Astrocyte (in vitro differentiated cells and primary cell): ENCODE results near the gene TUBA8. TPM values are rescaled to one million over a fixed set of nuclear protein-coding genes. Genes with fewer than 3 reads are reported as not detected.

Experiments
- DNase-seq: peaks from one replicate; pipeline ENCODE4 v3.0.0-alpha.2; 2010; ENCODE audit warnings: low read depth
- FAIRE-seq: peaks from 2 replicates; lab custom pipeline; 2011; peaks lifted over from hg19 to GRCh38; lab: Jason Lieb, UNC
- H2AFZ ChIP-seq: 2 replicates; pipeline ENCODE4 v1.6.0; 2012; ENCODE audit warnings: low read depth, low read length, inconsistent platforms
- H3K27ac ChIP-seq: 2 replicates; pipeline ENCODE4 v1.5.1; 2011; ENCODE audit warnings: low read depth, low read length, inconsistent platforms
- H3K27me3 ChIP-seq: 2 replicates; pipeline ENCODE4 v1.6.0; 2011; ENCODE audit warnings: low read length, inconsistent platforms; ENCODE audit not compliant: insufficient read depth
- H3K36me3 ChIP-seq: 2 replicates; pipeline ENCODE4 v1.5.1; 2011; ENCODE audit warnings: low read length, inconsistent platforms; ENCODE audit not compliant: insufficient read depth
- H3K4me1 ChIP-seq: 2 replicates; pipeline ENCODE4 v1.5.1; 2011; ENCODE audit warnings: low read length, inconsistent platforms; ENCODE audit not compliant: insufficient read depth
- H3K4me2 ChIP-seq: 2 replicates; pipeline ENCODE4 v1.6.0; 2012; ENCODE audit warnings: low read length, inconsistent platforms
- H3K4me3 ChIP-seq: 2 replicates; pipeline ENCODE4 v1.5.1; 2011; ENCODE audit warnings: low read depth, mild to moderate bottlenecking, low read length, inconsistent platforms; ENCODE audit not compliant: insufficient read depth
- H3K79me2 ChIP-seq: 2 replicates; pipeline ENCODE4 v1.6.0; 2012; ENCODE audit warnings: mild to moderate bottlenecking, low read length, inconsistent platforms; ENCODE audit not compliant: insufficient read depth
- H3K9ac ChIP-seq: 2 replicates; pipeline ENCODE4 v1.6.0; 2012; ENCODE audit warnings: mild to moderate bottlenecking, low read length, inconsistent platforms
- H3K9me3 ChIP-seq: 2 replicates; pipeline ENCODE4 v1.5.1; 2012; ENCODE audit warnings: low read depth, mild to moderate bottlenecking, low read length, inconsistent platforms; ENCODE audit not compliant: insufficient read depth
- H4K20me1 ChIP-seq: 2 replicates; pipeline ENCODE4 v1.6.0; 2012; ENCODE audit warnings: low read length, inconsistent platforms; ENCODE audit not compliant: insufficient read depth
- H3K27ac Mint-ChIP-seq: one replicate; pipeline ENCODE4 v1.8.0; 2021; ENCODE audit warnings: mild to moderate bottlenecking, mixed read lengths; ENCODE audit not compliant: unreplicated experiment
- H3K27me3 Mint-ChIP-seq: one replicate; pipeline ENCODE4 v1.8.0; 2021; ENCODE audit warnings: low read depth, mixed read lengths; ENCODE audit not compliant: unreplicated experiment
- H3K36me3 Mint-ChIP-seq: one replicate; pipeline ENCODE4 v1.8.0; 2021; ENCODE audit warnings: low read depth, mixed read lengths; ENCODE audit not compliant: unreplicated experiment
- H3K4me1 Mint-ChIP-seq: one replicate; pipeline ENCODE4 v1.8.0; 2021; ENCODE audit warnings: low read depth, mixed read lengths; ENCODE audit not compliant: unreplicated experiment
- H3K4me3 Mint-ChIP-seq: one replicate; pipeline ENCODE4 v1.8.0; 2021; ENCODE audit warnings: mild to moderate bottlenecking, moderate library complexity, mixed read lengths; ENCODE audit not compliant: unreplicated experiment
- H3K9me3 Mint-ChIP-seq: one replicate; pipeline ENCODE4 v1.8.0; 2021; ENCODE audit warnings: mild to moderate bottlenecking, mixed read lengths; ENCODE audit not compliant: unreplicated experiment
- EZH2 ChIP-seq: IDR thresholded peaks from 2 replicates; pipeline ENCODE4 v1.6.1; 2012; ENCODE audit warnings: mild to moderate bottlenecking, low read length, inconsistent platforms; ENCODE audit not compliant: insufficient read depth
- total RNA-seq: library from RNA; stranded (reverse); gene quantifications from 2 replicates; pipeline ENCODE4 v1.2.1, GENCODE V29; 2021
- TF ChIP-seq, protein P1 (sequence below): IDR thresholded peaks from 2 replicates; pipeline ENCODE4 v1.5.1; 2011; ENCODE audit warnings: low read depth, mild to moderate bottlenecking, inconsistent platforms, low read length, moderate library complexity; ENCODE audit not compliant: insufficient read depth

Gene TUBA8
- total RNA-seq, 1 donor from 2014 or later, result 0.79 TPM

DNA sequence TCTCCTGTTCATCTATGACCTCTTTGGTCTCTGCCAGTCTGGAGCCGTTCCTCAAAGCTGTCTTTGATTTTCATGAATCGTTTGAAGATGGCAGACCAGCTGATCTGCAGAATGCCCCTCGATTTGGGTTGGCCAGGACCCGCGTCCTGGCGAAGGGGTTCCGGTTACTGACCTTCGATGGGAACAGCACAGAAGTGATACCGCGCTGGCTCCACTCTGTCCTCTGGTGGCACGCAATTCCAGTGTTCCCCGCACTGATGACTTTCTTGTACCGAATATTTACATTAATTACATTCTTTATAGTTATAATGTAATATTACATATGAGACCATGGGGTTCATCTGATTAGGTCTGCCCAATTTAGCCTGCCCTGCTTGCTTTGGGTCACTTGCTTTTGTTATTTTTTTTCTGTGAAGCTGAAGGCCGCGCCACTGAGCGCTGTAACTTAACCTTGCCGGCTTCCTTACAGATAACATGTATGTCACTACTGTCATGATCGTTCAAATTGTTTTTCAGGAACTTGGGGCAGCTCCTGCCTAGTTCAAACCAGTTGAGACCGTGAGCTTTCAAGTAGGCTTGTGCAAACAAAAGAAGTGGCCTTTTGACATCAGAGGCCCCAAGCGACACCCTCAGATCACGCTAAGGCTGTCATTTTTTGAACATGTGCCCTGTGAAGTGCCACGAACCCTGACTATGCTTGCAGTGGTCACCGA is 35.2 kb downstream of the TUBA8 start:
- no peaks in the 10 kb centered on the region for H3K27me3 ChIP-seq
- FAIRE-seq, result no peak
- no peak overlapping the region for H2AFZ ChIP-seq
- no peaks in the 10 kb centered on the region for H4K20me1 ChIP-seq
- H3K4me2 ChIP-seq, result no peak overlapping the region
- Mint-ChIP-seq H3K27me3 (peaks cover 3% of the 10 kb centered on the region), H3K36me3 (no peaks in the 10 kb centered on the region), H3K4me3 (no peak overlapping the region), H3K4me1 (no peaks in the 10 kb centered on the region), H3K9me3 (peaks cover 4% of the 10 kb centered on the region), H3K27ac (peak overlapping the region; percentile 8)
- H3K4me1 ChIP-seq, result no peaks in the 10 kb centered on the region
- no peak for DNase-seq
- H3K36me3 ChIP-seq, result no peaks in the 10 kb centered on the region
- no peaks in the 10 kb centered on the region for H3K9me3 ChIP-seq
- H3K4me3 ChIP-seq, result no peak overlapping the region
- TF ChIP-seq, protein P1, sequence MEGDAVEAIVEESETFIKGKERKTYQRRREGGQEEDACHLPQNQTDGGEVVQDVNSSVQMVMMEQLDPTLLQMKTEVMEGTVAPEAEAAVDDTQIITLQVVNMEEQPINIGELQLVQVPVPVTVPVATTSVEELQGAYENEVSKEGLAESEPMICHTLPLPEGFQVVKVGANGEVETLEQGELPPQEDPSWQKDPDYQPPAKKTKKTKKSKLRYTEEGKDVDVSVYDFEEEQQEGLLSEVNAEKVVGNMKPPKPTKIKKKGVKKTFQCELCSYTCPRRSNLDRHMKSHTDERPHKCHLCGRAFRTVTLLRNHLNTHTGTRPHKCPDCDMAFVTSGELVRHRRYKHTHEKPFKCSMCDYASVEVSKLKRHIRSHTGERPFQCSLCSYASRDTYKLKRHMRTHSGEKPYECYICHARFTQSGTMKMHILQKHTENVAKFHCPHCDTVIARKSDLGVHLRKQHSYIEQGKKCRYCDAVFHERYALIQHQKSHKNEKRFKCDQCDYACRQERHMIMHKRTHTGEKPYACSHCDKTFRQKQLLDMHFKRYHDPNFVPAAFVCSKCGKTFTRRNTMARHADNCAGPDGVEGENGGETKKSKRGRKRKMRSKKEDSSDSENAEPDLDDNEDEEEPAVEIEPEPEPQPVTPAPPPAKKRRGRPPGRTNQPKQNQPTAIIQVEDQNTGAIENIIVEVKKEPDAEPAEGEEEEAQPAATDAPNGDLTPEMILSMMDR, result no peak
- no peak for TF ChIP-seq EZH2
- H3K9ac ChIP-seq, result no peak overlapping the region
- H3K27ac ChIP-seq, result no peak overlapping the region
- H3K79me2 ChIP-seq, result no peaks in the 10 kb centered on the region

DNA sequence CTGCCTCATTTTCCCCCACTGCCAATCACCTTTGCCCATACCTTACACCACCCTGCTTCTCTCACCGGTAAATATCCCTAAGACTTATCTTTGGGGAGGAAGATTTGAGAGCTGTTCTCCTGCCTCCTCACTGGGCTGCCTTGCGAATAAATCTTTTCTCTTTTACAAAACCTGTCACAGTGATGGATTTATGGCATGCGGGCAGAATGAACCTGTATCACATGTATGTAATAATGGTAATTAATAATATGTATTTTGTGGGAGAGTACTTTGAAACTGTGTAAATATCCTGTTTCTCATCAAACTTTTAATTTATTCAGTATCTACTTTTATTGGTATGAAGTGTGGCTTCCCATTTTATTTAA is 35.8 kb downstream of the TUBA8 start:
- H3K9me3 ChIP-seq, result no peaks in the 10 kb centered on the region
- H3K36me3 Mint-ChIP-seq, result peaks cover 2% of the 10 kb centered on the region
- no peak for DNase-seq
- H3K79me2 ChIP-seq, result no peaks in the 10 kb centered on the region
- no peak overlapping the region for H3K4me3 ChIP-seq
- no peak overlapping the region for H3K9ac ChIP-seq
- FAIRE-seq, result no peak
- H4K20me1 ChIP-seq, result no peaks in the 10 kb centered on the region
- H3K4me2 ChIP-seq, result no peak overlapping the region
- H3K9me3 Mint-ChIP-seq, result peaks cover 4% of the 10 kb centered on the region
- no peak for TF ChIP-seq EZH2
- TF ChIP-seq, protein P1, result no peak
- H3K27ac Mint-ChIP-seq, result peak overlapping the region; percentile 8
- no peaks in the 10 kb centered on the region for H3K36me3 ChIP-seq
- H3K27me3 Mint-ChIP-seq, result peaks cover 3% of the 10 kb centered on the region
- H3K27ac ChIP-seq, result no peak overlapping the region
- H3K27me3 ChIP-seq, result no peaks in the 10 kb centered on the region
- no peak overlapping the region for H2AFZ ChIP-seq
- H3K4me3 Mint-ChIP-seq, result no peak overlapping the region
- H3K4me1 ChIP-seq, result no peaks in the 10 kb centered on the region
- H3K4me1 Mint-ChIP-seq, result peaks cover 2% of the 10 kb centered on the region

DNA sequence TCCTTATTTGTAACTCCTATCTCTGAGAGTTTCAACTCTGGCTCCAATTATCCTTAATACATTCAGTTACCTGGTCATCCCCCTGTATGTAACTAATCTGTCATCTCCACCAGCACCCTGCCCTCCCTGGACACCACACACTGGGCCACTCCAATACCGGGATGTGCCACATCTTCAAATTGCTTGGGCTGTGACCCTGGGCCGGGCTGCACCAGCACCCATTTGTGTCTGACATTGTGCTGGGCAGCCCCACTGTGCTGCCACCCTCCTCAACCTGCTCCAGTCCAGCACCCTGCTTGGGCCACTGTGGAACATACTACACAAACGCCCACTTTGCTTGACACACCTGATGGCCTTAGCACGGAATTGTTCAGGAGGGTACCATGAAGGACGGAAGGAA is 37.2 kb downstream of the TUBA8 start:
- no peak overlapping the region for H2AFZ ChIP-seq
- peaks cover 13% of the 10 kb centered on the region for H3K36me3 Mint-ChIP-seq
- H3K79me2 ChIP-seq, result no peaks in the 10 kb centered on the region
- H3K27ac Mint-ChIP-seq, result no peak overlapping the region
- H3K4me1 Mint-ChIP-seq, result peaks cover 8% of the 10 kb centered on the region
- H3K4me2 ChIP-seq, result no peak overlapping the region
- H3K9me3 ChIP-seq, result no peaks in the 10 kb centered on the region
- H3K4me3 Mint-ChIP-seq, result peak overlapping the region; percentile 31
- H3K27me3 Mint-ChIP-seq, result peaks cover 3% of the 10 kb centered on the region
- no peaks in the 10 kb centered on the region for H3K4me1 ChIP-seq
- FAIRE-seq (no peak), DNase-seq (no peak)
- no peak overlapping the region for H3K4me3 ChIP-seq
- peaks cover 7% of the 10 kb centered on the region for H3K9me3 Mint-ChIP-seq
- no peak overlapping the region for H3K9ac ChIP-seq
- no peaks in the 10 kb centered on the region for H4K20me1 ChIP-seq
- no peaks in the 10 kb centered on the region for H3K27me3 ChIP-seq
- H3K27ac ChIP-seq, result no peak overlapping the region
- TF ChIP-seq, protein P1, result no peak
- TF ChIP-seq EZH2, result no peak
- no peaks in the 10 kb centered on the region for H3K36me3 ChIP-seq
